ENCODE data around the gene C1QTNF1. TPM values are rescaled to one million over a fixed set of nuclear protein-coding genes. Genes with fewer than 3 reads are reported as not detected.

Gene C1QTNF1
- total and polyA plus RNA-seq, 8 donors, result 2.9 to 20.3 (median 12.7) TPM

- H3K9me3 ChIP-seq, result no peaks in the 10 kb centered on the region
- H3K4me1 ChIP-seq, result peaks cover 3 to 38% (median 20%) of the 10 kb centered on the region in 4 donors
- DNase-seq, result no peak
- intact Hi-C loops (cut with DNase I; ENCODE audit: low total_unique reads), result no loop called here
- no peaks in the 10 kb centered on the region for H3K36me3 ChIP-seq
- WGBS, 5 donors, result 79 to 83% (median 81%) methylated on average over 8 of the region's 8 CpGs
- TF ChIP-seq CTCF (IDR thresholded peaks at IDR 0.05) (no peak), POLR2AphosphoS5 (IDR thresholded peaks at IDR 0.05) (peak in 2 of 3 donors; percentile 4 to 16)
- H3K27ac ChIP-seq, result peak overlapping the region in 4 of 5 donors; percentile 4 to 64 (median 40)
- H3K4me3 ChIP-seq, result no peak overlapping the region
- H3K27me3 ChIP-seq, result no peaks in the 10 kb centered on the region
These were observed 14.7 kb downstream of the C1QTNF1 start for GRCh38 chr17:79038545-79039135.

GRCh38 chr17:79039171-79039570 lies 15.2 kb downstream of the C1QTNF1 start:
- WGBS, 5 donors, result 86 to 97% (median 96%) methylated on average over 8 of the region's 8 CpGs
- no peaks in the 10 kb centered on the region for H3K9me3 ChIP-seq
- TF ChIP-seq POLR2AphosphoS5 (IDR thresholded peaks at IDR 0.05) (no peak), EP300 (IDR thresholded peaks at IDR 0.05) (no peak), CTCF (IDR thresholded peaks at IDR 0.05) (no peak), POLR2A (IDR thresholded peaks at IDR 0.05) (no peak)
- H3K4me1 ChIP-seq, result peaks cover 0 to 32% (median 15%) of the 10 kb centered on the region in 4 donors
- H3K27ac ChIP-seq, result peak overlapping the region in 3 of 5 donors; percentile 37 to 64 (median 42)
- no peaks in the 10 kb centered on the region for H3K36me3 ChIP-seq
- no peaks in the 10 kb centered on the region for H3K27me3 ChIP-seq
- no peak overlapping the region for H3K4me3 ChIP-seq
- DNase-seq, result no peak
- intact Hi-C loops (cut with DNase I; ENCODE audit: low total_unique reads), result no loop called here

GRCh38 chr17:79039886-79040285 lies 15.9 kb downstream of the C1QTNF1 start:
- Histone ChIP-seq H3K4me3 (no peak overlapping the region), H3K27me3 (peaks cover 0 to 2% (median 0%) of the 10 kb centered on the region in 3 donors), H3K27ac (no peak overlapping the region), H3K36me3 (no peaks in the 10 kb centered on the region), H3K9me3 (no peaks in the 10 kb centered on the region), H3K4me1 (peaks cover 0 to 25% (median 10%) of the 10 kb centered on the region in 4 donors)
- DNase-seq, result no peak
- TF ChIP-seq EP300 (IDR thresholded peaks at IDR 0.05) (no peak), CTCF (IDR thresholded peaks at IDR 0.05) (no peak), POLR2AphosphoS5 (IDR thresholded peaks at IDR 0.05) (no peak)
- intact Hi-C loops (cut with DNase I; ENCODE audit: low total_unique reads), result no loop called here
- WGBS, 5 donors, result 85 to 91% (median 90%) methylated on average over 6 of the region's 6 CpGs

GRCh38 chr17:79041041-79041570 lies 17.1 kb downstream of the C1QTNF1 start:
- H3K9me3 ChIP-seq, result no peaks in the 10 kb centered on the region
- intact Hi-C loops (cut with DNase I; ENCODE audit: low total_unique reads), result no loop called here
- H3K27me3 ChIP-seq, result peaks cover 0 to 10% (median 0%) of the 10 kb centered on the region in 3 donors
- WGBS, 5 donors, result 87 to 92% (median 90%) methylated on average over 8 to 13 of the region's 13 CpGs
- no peak overlapping the region for H3K27ac ChIP-seq
- H3K4me3 ChIP-seq, result no peak overlapping the region
- no peaks in the 10 kb centered on the region for H3K36me3 ChIP-seq
- DNase-seq, result no peak
- TF ChIP-seq EP300 (IDR thresholded peaks at IDR 0.05) (no peak), POLR2A (IDR thresholded peaks at IDR 0.05) (no peak), CTCF (IDR thresholded peaks at IDR 0.05) (no peak), POLR2AphosphoS5 (IDR thresholded peaks at IDR 0.05) (no peak)
- peaks cover 0 to 27% (median 12%) of the 10 kb centered on the region in 4 donors for H3K4me1 ChIP-seq
